HG02884 (cell line): ENCODE results near the gene LRRC9.
"Not testable (repeated sequence)": the region's sequence is repeated elsewhere in the genome, so short reads cannot be mapped to it uniquely, and the experiment has no call there.

ENCODE experiments used
- ATAC-seq: cut with Tn5 transposase; IDR thresholded peaks from one replicate; pipeline ENCODE4 v1.9.1; 2021; ENCODE audit warnings: mild to moderate bottlenecking, moderate library complexity; ENCODE audit not compliant: unreplicated experiment

The LRRC9 gene

DNA sequence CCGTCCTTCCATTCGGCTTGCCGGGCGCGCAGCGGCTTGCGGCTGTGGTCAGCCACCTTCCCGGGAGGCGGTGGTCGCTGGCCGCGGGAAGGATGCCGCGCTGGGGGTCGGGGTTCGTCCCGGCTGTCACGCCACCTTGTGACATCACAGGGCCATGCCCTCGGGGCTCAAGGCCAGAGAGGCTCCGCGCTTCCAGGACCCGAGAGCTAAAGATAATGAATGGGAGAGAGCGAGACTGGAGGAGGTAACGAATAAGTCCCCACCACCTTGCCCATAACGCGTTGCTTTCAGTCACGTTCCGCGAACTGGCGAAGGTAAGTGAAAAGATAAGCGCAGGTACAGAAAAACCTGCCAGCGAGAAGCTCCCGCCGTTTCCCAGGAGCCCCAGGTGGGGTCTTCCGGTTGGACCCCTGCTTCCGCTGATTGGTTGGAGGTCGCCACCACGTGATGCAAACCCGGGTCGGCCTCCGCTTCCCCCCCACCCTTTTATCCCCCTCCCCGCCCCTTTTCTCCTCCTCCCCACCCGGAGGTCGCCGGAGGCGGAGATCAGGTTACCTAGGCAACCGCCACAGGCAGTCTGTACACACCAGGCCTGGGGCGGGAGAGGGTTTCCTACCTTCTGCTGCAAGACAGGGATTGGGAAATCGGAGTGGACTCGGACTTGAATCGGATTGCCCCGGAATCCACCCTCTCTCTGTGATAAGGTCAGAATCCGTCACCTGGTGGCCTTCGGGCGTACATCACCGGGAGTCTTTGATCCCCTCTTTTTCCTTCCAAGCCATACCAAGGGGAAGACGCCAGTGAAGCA lies at the start of gene LRRC9:
Gene LRRC9 (plus strand): TSS at position 575 of the 808 bp plus-strand sequence.
- peak; percentile 17 for ATAC-seq

DNA sequence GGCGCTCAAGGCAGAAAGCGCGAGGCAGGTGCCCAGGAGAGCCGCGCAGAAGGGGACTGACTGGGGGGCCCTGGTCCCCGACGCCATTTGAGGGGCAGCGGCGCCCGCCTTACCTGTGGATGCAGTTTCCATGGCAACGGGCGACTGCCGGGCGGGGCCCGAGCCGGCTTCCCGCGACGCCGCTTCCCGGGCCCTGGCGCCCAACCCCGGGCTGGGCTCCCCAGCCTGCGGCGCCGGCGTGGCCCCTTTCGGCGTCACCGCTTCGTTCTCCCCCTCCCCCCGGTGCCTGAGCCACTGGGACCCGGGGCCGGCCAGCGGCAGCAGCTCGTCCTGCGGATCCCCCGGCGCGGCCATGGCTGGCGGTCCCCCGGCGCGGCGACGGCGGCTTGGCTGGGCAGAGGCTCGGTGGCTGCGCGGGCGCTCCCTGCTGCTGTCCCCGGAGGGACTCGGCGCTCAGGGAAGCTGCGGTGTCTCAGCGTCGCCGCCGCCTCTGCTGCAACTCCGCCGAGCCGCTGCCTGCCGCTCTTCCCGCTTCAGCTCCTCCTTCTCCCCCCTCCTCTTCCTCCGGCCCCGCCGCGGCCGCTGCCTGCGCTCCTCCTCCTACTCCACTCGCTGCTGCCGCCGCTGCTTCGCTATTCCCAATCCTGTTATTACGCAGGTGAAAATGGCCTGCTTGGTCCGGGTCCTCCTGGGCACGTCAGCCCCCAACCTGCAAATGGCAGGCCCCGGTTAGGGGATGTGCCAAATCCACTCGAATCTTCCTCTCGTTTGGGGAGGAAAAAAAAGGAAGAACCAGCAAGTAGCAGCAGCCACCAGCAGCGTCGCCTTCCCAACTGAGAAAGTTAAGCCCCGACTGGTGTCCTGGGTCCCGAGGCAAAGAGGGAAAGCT lies 49.4 kb upstream of the LRRC9 start, which contains the start of gene RTN1:
Gene RTN1 (minus strand): TSS at position 500 of the 889 bp plus-strand sequence. CDS start 146 bp downstream, at position 354.
- ATAC-seq: peak; percentile 60

DNA sequence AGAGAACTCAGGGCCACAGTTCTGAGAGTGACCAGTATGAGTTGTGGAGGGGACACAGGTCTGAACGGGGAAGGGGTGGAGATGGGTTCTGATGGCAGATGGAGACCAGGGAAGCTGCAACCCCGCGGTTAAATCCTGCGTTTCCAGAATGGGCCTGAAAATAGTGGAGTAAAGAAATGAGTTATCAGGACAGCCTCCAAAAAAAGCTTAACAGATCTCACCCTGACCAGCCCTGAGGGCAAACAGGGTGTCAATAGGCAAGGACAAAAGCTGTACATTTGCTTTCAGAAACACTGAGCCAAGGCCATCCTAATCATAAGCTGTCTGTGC lies 48.8 kb upstream of the LRRC9 start:
- ATAC-seq: no peak

DNA sequence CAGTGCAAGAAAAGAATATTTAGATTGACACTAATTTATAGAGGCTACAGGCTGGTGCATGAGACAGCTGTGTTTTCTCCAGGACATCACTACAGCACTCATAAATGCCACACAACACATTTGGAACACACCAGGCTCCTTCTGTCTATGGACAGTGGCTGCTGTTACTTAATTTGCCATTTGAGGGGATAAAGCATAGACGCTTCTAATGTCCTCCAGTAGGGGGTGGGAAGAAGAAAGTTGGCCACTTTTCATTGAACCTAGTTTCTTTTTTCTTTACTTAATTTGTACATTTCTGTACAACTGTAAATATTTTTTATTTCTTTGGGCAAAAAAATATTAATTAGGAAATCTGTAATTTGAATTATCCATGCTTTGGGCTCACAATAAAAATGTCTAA lies 37.0 kb upstream of the LRRC9 start:
- no peak for ATAC-seq

DNA sequence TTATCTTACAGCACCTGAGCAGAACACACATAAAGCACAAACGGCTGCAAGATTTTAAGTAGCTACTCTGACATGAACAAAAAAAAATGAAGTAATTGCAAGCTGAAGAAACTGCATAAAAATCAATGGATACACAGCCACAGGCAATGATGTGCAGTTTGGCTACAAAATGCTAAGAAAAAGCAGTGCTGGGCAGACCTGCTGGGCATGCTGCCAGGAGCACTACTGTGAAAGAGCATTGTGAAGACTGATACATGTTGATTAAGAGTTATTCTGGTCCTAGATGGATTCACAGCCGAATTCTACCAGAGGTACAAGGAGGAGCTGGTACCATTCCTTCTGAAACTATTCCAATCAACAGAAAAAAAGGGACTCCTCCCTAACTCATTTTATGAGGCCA lies 29.3 kb upstream of the LRRC9 start:
- no peak for ATAC-seq

DNA sequence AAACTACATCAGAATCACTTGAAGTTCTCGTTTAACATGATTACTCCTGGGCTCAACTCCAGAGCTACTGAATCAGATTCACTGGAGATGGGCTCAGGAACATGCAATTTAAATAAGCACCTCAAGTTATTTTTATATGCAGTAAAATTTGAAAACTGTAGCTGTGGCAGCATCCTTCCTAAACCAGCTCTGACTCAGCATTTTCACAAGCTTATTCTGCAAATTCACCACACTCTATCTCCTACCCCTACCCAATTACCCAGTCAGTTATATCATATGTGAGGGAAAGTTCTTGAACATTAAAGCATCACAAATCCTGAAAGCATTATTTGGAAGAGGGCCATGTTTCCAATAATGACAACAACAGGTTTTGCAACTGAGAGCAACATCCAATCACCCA lies 24.2 kb upstream of the LRRC9 start:
- no peak for ATAC-seq

DNA sequence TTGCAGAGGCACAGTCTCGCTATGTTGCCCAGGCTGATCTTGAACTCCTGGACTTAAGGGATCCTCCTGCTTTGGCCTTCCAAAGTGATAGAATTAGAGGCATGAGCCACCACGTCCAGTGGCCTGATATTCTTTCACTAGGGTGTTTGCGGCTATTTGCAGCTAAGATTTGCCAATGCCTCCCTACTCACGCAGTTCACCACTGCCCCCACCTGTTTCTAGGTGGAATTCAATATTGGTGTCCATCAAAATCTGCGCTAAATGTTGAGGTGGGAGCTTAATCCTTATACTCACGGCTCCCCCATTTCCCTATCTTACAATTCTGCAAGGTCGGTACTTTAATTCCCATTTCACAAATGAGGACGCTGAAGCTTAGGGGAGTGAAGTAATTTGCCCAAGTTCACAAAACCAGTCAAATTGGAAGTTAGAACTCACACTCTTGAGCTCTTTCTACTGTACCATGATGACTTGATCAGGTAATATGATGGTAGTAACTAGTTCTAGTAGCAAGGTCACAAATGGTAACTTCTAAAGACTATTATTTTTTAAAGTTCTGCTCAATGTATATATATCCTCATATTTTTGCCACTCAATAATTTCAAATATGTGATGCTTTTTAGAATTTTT lies 22.1 kb upstream of the LRRC9 start:
- ATAC-seq: no peak

DNA sequence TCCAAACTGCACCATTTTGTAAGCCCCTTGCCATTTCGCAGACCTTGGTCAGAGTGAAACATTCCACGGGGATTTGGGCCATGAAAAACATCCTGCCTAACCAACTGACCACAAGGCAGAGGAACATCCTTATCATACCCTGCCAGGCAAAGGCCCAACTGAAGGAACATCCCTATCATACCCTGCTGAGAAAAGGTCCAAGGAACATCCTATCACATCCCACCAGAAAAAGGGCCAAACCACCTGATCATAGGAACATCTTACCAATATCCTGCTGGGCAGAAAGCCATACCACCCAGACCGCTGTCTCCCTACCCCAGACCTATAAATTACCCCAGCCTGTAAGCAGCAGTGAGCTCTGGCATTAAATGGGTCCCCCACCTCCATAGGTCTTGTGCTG lies 19.4 kb upstream of the LRRC9 start:
- ATAC-seq: no peak

DNA sequence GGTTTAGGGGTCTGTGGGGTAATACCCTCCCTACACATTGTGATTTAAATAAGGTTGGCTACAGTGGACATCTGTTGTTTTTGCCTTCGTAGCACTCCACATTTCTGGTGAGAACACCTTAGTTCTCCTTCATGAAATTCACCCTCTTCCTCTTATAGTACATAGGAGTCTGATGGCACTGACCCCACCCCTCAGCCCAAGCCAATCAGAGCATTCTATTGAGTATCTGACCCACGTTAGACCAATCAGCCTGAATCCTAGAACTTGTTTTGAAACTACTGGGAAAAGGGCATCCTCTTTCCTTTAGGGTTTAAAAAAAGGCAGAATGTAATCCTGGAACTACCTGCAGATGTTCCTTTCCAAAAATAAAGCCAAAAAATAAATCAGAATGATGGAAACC lies 15.8 kb upstream of the LRRC9 start:
- ATAC-seq: no peak

DNA sequence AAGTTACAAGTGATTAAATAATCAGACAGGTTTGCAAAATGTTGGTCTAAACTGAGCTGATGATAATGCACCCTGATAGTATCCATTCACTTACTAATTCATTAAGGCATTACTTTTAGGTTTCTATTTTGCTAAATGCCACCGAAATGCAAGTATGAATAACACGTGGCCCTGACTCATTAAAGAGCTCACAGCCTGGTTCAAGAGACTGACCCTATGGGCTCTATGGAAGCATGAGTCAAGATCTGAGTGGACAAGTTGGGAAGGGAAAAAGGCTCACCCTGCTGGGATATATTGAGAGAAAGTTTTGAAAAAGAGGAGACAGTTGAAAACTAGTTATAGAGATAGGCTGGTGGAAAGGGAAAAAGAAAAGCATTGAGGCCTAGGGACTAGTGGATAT lies 14.8 kb upstream of the LRRC9 start:
- ATAC-seq: no peak

DNA sequence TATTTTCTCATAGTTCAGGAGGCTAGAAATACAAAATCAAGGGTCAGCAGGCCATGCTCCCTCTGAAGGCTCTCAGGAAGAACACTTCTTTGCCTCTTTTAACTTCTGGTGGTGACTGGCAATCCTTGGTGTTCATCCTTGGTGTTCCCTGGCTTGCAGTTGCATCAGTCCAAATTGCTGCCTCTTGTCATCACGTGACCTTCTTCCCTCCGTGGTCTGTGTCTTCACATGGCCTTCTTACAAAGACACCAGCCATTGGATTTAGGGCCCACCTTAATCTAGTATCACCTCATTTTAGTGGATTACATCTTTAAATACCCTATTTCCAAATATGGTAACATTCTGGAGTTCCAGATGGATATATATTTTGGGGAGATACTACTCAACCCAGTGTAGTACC lies 7.5 kb upstream of the LRRC9 start:
- ATAC-seq: no peak

DNA sequence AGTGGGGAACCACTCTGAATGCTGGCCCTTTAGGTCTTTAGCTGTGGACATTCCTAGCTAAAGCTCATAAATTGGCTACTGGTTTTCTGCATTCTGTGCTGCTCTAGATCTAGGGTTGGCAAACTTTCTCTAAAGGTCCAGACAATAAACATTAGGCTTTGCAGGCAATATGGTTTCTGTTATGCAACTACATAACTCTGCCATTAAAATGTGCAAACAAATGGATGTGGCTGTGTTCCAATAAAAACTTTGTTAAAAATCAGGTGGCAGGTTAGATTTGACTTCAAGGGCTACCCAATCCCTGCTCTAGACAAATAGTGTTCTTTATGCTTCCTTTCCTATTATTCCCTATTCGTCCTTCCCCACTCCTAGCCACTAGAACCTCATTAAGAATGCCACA lies 6.8 kb upstream of the LRRC9 start:
- ATAC-seq: no peak

DNA sequence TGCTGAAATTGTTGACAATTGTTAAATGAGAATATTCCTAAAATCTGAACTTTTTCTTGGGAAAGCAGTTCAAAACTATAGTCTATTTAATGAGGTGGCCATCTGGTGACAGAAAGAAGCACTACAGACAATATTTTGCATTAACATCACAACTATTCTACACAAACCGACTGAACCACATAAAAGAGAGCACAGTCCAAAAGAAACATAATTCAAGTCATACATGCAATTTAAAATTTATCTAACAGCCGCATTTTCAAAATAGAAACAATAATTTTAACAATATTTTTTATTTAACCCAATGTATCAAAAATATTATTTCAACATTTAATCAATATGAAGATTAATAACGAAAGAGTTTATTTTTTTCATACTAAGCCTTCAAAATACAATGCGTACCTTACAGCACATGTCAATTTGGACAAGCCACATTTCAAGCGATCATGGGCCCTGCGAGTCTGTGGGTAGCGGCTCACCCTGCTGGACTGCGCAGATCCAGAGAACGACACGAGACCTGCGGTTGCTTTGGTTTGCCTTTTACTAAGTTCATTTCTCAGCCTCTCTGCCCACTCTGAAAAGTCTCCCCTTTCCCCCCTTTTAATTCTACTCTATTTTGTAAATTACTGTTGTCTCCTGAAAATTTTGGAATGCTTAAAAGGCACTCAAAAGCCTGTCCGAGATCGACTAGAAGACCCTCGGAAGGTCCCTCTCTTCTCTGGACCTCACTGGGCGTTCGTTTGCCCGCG lies 947 bp upstream of the LRRC9 start:
- peak; percentile 56 for ATAC-seq

DNA sequence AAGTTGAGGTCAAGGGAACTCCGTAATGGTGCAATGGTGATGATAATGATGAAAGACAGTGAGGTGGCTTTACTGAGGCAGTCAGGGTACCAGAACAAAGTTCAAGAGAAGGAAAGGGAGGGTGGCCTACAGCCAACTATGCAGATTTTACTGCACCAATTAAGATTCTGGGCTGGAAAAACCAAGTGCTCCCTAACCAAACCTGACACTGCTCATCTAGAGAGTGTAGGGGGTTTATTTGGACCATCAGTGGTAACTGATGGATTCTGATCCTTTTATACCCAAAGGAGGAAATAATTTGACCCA lies 387 bp downstream of the LRRC9 start:
- no peak for ATAC-seq

DNA sequence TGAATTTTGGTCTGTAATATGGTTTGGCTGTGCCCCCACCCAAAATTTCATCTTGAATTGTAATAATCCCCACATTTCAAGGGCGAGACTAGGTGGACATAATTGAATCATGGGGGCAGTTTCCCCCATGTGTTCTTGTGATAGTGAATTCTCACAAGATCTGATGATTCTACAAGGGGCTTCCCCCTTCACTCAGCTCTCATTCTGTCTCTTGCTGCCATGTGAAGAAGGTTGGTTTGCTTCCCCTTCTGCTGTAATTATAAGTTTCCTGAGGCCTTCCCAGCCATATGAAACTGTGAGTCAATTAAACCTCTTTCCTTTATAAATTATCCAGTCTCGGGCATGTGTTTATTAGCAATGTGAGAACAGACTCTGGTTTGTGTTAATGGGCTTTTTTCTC lies 5.9 kb downstream of the LRRC9 start:
- ATAC-seq: no peak

DNA sequence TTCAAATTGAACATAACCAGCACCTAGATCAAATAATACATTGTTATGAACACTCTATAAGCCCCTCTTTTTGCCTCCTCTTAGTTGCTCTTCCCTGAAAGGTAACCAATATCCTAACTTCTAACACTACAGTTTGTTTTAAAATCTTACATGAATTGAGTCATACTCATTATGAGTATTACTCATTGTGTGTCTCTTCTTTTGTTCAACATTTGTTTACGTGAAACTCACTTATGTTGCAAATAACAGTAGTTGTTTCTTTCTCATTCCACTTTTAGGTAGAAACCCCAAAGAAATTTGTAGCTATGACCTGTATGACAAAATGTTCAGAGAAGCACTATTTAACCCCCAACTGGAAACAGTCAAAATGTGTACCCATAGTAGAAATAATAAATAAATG lies 6.6 kb downstream of the LRRC9 start:
- ATAC-seq: no peak

DNA sequence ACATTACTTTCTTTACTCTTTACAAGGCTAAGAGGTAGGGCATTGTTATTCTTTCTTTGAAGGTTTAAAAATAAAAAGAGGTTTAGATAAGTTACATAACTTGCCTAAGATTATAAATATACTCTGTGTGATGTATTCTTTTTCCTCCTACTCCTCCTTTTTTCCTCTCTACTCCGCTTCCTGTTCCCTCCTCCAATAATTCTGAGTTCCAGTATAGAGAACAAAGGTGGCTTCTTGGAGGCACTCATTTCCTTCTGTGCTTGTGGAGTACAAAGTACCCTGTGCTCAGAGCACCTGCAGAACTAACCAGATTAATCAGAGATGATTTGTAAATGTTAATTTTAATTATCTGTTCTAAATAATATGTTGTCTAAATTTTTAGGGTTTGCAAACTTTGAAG lies 11.3 kb downstream of the LRRC9 start:
- ATAC-seq: no peak

DNA sequence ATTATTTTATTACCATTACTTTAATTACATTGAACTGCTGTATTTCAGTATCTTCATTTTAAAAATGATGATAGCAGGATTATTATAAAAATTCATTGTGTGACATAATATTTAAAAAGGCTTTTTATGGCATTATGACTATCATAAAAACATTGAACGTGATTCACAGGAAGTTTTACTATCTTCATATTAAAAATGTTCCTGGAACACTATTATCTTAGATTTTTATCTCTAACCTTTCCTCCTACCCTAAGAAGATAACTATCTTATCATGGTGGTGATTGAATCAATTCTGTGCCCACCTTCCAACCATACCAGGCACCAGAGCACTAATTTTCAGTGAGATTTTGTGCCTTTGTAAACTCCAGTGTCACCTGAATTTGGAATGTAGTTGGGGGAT lies 16.2 kb downstream of the LRRC9 start:
- ATAC-seq: no peak

DNA sequence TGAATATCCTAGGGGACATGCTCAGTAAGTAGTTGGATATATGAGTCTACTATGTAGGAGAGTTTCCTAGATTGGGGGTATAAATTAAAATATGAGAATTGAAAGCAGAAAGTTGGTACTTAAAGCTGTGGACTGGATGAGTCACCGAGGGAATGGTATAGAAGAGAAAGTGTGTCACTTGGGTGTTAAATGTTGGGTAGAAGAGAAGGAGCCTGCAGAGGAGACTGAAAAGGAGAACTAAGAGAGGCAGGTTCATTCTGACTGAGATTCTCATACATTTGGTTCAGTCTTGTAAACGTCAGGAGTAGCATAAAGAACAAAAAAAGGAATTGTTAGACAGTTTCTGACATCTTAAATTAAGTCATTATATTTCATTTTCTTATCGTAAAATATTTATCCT lies 19.9 kb downstream of the LRRC9 start:
- peak; percentile 89 for ATAC-seq

DNA sequence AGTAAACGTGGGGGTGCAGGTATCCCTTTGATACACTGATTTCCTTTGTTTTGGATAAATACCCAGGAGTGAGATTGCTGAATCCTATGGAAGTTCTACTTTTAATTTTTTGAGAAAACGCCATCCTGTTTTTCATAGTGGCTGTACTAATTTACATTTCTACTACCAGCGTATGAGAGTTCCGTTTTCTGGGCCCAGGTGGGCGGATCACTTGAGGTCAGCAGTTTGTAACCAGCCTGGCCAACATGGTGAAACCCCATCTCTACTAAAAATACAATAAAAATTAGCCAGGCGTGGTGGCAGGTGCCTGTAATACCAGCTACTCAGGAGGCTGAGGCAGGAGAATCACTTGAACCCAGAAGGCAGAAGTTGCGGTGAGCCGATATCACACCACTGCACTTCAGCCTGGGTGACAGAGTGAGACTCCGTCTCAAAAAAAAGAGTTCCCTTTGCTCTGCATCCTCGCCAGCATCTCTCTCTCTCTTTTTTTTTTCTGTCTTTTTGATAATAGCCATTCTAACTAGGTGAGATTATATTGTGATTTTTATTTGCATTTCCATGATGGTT lies 22.4 kb downstream of the LRRC9 start:
- not testable (repeated sequence) for ATAC-seq

DNA sequence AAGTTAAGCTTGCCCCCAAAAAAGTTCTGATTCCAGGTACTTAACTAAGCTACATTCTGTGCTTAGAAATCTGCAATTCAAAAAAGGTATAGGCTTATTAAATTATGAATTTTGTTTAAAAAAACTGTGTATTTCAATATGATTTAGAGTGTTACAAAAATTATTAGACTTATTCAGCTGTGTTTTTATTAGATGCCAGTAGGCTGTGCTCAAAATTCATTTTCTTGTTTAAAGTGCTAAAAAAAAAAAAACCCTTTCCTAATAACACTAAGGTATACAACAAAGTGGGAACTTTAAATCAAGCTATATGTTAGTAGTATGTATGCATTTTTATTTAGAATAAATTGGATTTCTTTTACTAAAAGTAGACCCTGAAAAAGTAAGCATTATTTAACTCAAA lies 25.0 kb downstream of the LRRC9 start:
- no peak for ATAC-seq
